Posterior vena cava (tissue), 2 donors: ENCODE data around the gene PLEKHM2. TPM values are rescaled to one million over a fixed set of nuclear protein-coding genes. Genes with fewer than 3 reads are reported as not detected.

Source experiments
- DNase-seq: peaks from one replicate; pipeline ENCODE4 v3.0.0-alpha.2; 2020; ENCODE audit warnings: low spot score
- intact Hi-C, 2 donors: fragments of 100-400 bp; cut with DNase I; formaldehyde crosslinking; loops; one replicate each; pipeline versions ENCODE4 v1.14.1 to v1.14.2; 2022 to 2023
- total RNA-seq, 2 donors: library from RNA; stranded (reverse); fragmentation: NEBNext Ultra II Directional; extraction: Animal tissue kit (Norgen Biotek cat#: 25700); gene quantifications; one replicate each; pipeline ENCODE4 v1.2.1, GENCODE V29; 2021
- donor health status: DM: yes; HTN: yes; CAD: no.
- donor health status: DM: yes; HTN: yes; CAD: no.

PLEKHM2 gene
- total RNA-seq, 2 donors from 2014 or later, result 62.6 to 75.9 TPM

DNA sequence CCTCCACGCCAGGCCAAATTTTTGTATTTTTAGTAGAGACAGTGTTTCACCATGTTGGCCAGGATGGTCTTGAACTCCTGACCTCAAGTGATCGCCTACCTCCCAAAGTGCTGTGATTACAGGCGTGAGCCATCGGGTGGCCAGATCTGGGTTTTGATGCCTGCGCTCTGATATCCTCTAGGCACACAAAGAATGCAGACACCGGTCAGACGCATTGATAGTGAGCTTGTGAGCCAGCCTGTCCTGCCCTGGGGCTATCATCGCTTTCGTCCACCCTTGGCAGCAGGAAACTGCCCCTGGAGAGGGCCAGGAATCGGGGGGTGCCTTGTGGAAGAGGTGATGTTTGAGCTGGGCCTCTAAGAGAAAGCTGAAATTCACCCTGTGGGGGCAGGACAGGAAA lies 78.4 kb downstream of the PLEKHM2 start:
- intact Hi-C loops, result no loop called here
- DNase-seq, result no peak

- DNase-seq, result no peak
- intact Hi-C loops, result no loop called here
Observed at GRCh38 chr1:15764269-15764764, 80.2 kb downstream of the PLEKHM2 start.

DNA sequence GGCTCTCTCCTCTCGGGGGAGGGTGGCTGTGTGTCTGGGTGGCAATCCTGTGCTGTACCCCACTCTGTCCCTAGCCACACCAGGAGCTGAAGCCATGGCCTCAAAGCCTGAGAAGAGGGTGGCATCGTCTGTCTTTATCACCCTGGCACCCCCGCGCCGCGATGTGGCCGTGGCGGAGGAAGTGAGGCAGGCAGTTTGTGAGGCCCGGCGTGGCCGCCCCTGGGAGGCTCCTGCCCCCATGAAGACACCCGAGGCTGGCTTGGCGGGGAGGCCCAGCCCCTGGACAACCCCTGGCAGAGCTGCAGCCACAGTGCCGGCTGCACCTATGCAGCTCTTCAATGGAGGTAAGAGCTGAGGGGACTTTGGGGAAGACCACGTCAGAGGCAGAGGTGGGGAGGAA lies 80.8 kb downstream of the PLEKHM2 start:
- no peak for DNase-seq
- intact Hi-C loops, result no loop called here

DNA sequence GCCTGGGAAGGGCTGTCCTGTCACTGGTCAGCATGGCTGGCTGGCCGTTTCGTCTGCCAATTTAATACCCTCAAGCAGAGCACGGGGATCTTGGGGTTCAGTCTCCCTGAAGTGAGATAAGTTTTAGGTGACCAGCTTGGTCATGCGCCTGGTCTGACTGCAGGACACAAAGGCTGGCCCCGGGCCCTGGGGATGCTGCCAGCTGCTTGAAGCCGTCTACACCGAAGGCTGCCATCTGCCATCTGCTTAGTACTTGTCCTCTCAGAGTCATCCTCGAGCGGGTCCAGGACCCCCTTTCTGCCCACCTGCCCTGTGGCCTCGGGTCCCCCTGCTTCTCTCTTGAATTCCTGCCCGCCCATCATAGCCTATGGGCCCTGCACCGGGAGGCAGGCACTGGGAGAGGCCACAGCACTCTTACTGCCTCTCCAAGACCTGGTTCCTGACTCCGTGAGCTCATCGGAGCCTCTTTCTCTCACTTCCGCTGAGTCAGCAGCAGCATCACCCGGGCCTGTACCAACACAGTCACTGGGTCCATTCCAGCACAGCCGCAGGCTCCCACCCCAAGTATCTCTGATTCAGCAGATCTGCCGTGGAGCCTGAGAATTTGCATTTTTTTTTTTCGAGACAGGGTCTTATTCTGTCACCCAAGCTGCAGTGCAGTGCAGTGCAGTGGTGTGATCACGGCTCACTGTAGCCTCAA lies 81.5 kb downstream of the PLEKHM2 start:
- intact Hi-C loops, result no loop called here
- DNase-seq, result no peak

DNA sequence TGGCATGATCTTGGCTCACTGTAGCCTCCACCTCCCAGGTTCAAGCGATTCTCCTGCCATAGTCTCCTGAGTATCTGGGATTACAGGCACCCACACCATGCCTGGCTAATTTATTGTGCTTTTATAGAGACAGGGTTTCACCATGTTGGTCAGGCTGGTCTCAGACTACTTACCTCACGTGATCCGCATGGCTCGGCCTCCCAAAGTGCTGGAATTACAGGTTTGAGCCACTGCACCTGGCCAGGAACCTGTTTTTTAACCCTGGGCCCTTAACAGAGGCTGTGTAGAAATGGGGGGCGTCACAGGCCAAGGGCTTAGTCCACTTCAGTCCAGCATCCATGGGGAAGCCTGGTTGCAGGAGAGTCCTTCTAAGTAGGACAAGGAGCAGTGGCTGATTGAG lies 83.8 kb downstream of the PLEKHM2 start:
- intact Hi-C loops, result no loop called here
- no peak for DNase-seq

GRCh38 chr1:15768388-15768787 lies 84.3 kb downstream of the PLEKHM2 start:
- intact Hi-C loops, result no loop called here
- no peak for DNase-seq

DNA sequence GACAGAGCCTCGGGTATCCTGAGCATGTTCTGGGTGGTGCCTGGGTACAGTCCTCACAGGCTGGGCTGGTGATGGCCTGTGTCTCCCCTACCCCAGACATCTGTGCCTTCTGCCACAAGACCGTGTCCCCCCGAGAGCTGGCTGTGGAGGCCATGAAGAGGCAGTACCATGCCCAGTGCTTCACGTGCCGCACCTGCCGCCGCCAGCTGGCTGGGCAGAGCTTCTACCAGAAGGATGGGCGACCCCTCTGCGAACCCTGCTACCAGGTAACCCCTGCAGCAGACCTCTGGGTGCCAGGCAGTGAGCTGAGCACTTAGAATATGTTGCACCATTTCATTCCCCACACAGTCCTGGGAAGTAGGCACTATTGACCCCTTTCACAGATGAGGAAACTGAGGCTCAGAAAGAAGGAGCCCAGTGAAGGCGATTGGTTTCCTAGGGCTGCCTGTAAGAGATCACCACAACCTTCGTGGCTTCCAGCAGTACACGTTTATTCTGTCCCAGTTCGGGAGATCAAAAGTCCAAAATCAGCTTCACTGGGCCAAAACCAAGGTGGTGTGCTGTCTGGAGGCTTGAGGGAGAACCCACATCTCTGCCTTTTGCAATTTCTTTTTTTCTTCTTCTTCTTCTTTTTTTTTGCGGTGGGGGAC lies 86.3 kb downstream of the PLEKHM2 start:
- no peak for DNase-seq
- intact Hi-C loops, result no loop called here

DNA sequence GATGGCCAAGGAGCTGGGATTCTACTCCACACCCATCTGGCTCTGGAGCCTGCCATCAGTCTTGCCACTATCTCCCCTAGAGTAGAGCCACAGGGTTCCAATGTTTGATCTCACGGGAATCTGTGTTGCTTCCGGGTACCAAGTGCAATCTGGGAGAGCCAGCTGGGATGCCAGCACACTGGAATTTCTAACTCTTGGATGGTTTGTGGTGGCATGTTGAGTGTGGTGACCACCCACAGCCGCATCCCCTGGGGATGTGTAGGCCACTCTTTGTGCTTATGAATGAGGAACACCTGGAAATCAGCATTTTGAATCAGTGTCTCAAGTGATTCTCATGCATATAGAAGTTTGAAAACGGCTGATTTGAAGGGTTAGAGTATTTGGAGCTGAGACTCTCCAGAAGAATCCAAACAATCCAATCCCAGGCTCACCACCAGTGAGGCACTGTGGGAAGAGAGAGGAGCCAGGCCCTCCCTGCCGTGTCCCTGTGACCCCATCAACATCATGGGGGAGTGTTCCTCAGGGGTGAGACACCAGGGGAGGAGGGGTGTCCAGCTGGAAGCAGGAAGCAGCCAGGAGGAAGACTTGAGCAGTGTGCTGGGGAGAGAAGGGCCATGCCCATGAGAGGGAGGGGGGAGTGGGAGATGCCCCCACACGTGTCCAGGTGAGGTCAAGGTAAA lies 87.9 kb downstream of the PLEKHM2 start:
- intact Hi-C loops, result no loop called here
- DNase-seq, result no peak

- intact Hi-C loops, result no loop called here
- DNase-seq, result no peak
Observed at GRCh38 chr1:15775706-15776105, 91.6 kb downstream of the PLEKHM2 start.

- intact Hi-C loops, result no loop called here
- no peak for DNase-seq
Observed at GRCh38 chr1:15777909-15778707, 94.0 kb downstream of the PLEKHM2 start.

Other genes with a start within 250 kb of the PLEKHM2 start
- gene CTRC, start 245.9 kb upstream of the PLEKHM2 start, total RNA-seq, result 1 to 10 TPM in 1 of 2 donors, not detected in 1; 1.8 TPM
- gene CELA2A, start 227.6 kb upstream of the PLEKHM2 start, total RNA-seq, result 1 to 10 TPM in 1 of 2 donors, not detected in 1; 1.6 TPM
- gene CELA2B, start 208.2 kb upstream of the PLEKHM2 start, total RNA-seq, result under 1 TPM in 1 of 2 donors, not detected in 1; 0.33 TPM
- gene CASP9, start 160.1 kb upstream of the PLEKHM2 start, total RNA-seq, result 10 to 100 TPM in 1 of 2 donors, 1 to 10 TPM in 1; 9.7 to 10.8 TPM
- gene DNAJC16, start 157.5 kb upstream of the PLEKHM2 start, total RNA-seq, result 10 to 100 TPM; 12.4 to 14.2 TPM
- under 1 TPM in 1 of 2 donors, not detected in 1; 0.14 TPM for gene AGMAT, start 99.3 kb upstream of the PLEKHM2 start, total RNA-seq
- 10 to 100 TPM; 23.8 to 27.4 TPM for gene DDI2, start 66.9 kb upstream of the PLEKHM2 start, total RNA-seq
- gene SLC25A34, start 51.9 kb downstream of the PLEKHM2 start, total RNA-seq, result 1 to 10 TPM; 1.2 to 1.6 TPM
- not detected for gene TMEM82, start 58.2 kb downstream of the PLEKHM2 start, total RNA-seq
- gene FBLIM1, start 74.5 kb downstream of the PLEKHM2 start, total RNA-seq, result 100 to 1,000 TPM; 224 to 328 TPM
- gene UQCRHL, start 123.3 kb downstream of the PLEKHM2 start, total RNA-seq, result under 1 TPM; 0.71 to 0.88 TPM
- 10 to 100 TPM; 59.9 to 68.5 TPM for gene SPEN, start 163.4 kb downstream of the PLEKHM2 start, total RNA-seq